GM12891 (cell line): Measurements from ENCODE around the gene RYR3.

Source experiments
- DNase-seq: peaks from one replicate; pipeline ENCODE4 v3.0.0; 2011; ENCODE audit warnings: low spot score; ENCODE audit not compliant: insufficient read length
- FAIRE-seq: peaks from 2 replicates; lab custom pipeline; 2011; peaks lifted over from hg19 to GRCh38; lab: Jason Lieb, UNC
- PAX5 ChIP-seq: IDR thresholded peaks from 2 replicates; pipeline ENCODE4 v1.6.1; 2011; ENCODE audit warnings: low read length, moderate library complexity, mild to moderate bottlenecking; ENCODE audit not compliant: insufficient read depth, severe bottlenecking
- POLR2A ChIP-seq: IDR thresholded peaks from 2 replicates; pipeline ENCODE4 v1.6.1; 2011; ENCODE audit warnings: low read depth, low read length, control low read depth
- POLR2AphosphoS5 ChIP-seq: IDR thresholded peaks from 2 replicates; pipeline ENCODE4 v1.6.1; 2011; ENCODE audit warnings: low read depth, low read length, control low read depth
- POU2F2 ChIP-seq: IDR thresholded peaks from 2 replicates; pipeline ENCODE4 v1.6.1; 2011; ENCODE audit warnings: low read depth, mild to moderate bottlenecking, control low read depth, low read length, moderate library complexity
- SPI1 ChIP-seq: IDR thresholded peaks from 2 replicates; pipeline ENCODE4 v1.6.1; 2011; ENCODE audit warnings: low read depth, low read length, control low read depth
- TAF1 ChIP-seq: IDR thresholded peaks from 2 replicates; pipeline ENCODE4 v1.6.1; 2011; ENCODE audit warnings: low read depth, low read length, control low read depth

The RYR3 gene

GRCh38 chr15:33872416-33873106 is 561.8 kb downstream of the RYR3 start:
- DNase-seq, result no peak
- FAIRE-seq, result no peak
- TF ChIP-seq SPI1, result no peak
- no peak for TF ChIP-seq POU2F2

GRCh38 chr15:33874156-33874555 is 563.4 kb downstream of the RYR3 start:
- DNase-seq (no peak), FAIRE-seq (no peak)
- no peak for TF ChIP-seq PAX5
- no peak for TF ChIP-seq POU2F2
- no peak for TF ChIP-seq POLR2AphosphoS5
- no peak for TF ChIP-seq POLR2A
- no peak for TF ChIP-seq SPI1
- no peak for TF ChIP-seq TAF1

DNA sequence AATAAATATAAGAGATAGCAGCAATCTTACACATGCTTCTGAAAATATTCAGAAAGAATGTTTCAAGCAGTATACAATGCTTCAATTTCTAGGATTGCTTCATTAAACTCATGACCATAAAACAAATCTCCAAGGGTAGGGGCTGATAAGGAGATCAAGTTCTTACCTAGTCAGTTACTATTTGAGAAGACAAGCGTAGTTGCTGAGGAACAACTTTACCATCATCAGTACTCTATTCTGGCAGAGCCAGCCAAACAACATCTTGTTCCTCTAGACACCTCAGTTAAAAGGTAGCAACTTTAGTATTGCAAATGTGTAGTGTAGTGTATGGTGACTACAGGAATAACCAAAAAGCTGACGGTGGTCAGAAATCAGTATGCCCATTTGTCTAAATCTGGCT is 572.2 kb downstream of the RYR3 start:
- no peak for TF ChIP-seq SPI1
- TF ChIP-seq POLR2A, result no peak
- TF ChIP-seq POU2F2, result no peak
- no peak for TF ChIP-seq PAX5
- no peak for TF ChIP-seq POLR2AphosphoS5
- no peak for TF ChIP-seq TAF1
- FAIRE-seq, result no peak
- DNase-seq, result no peak

- no peak for FAIRE-seq
- DNase-seq, result no peak
Observed at GRCh38 chr15:33888176-33888575, 577.4 kb downstream of the RYR3 start.

GRCh38 chr15:33894193-33894592 is 583.4 kb downstream of the RYR3 start:
- TF ChIP-seq TAF1 (no peak), POU2F2 (no peak), PAX5 (no peak), POLR2A (no peak), SPI1 (no peak), POLR2AphosphoS5 (no peak)
- DNase-seq, result no peak
- FAIRE-seq, result no peak

More at GRCh38 chr15:33888176-33888575, 577.4 kb downstream of the RYR3 start:
- TF ChIP-seq POU2F2, result no peak
- TF ChIP-seq PAX5, result no peak
- TF ChIP-seq SPI1, result no peak
- no peak for TF ChIP-seq POLR2A
- no peak for TF ChIP-seq TAF1
- no peak for TF ChIP-seq POLR2AphosphoS5

- no peak for DNase-seq
- TF ChIP-seq PAX5 (no peak), POU2F2 (no peak)
- FAIRE-seq, result no peak
Observed at GRCh38 chr15:33902043-33902442, 591.3 kb downstream of the RYR3 start.

DNA sequence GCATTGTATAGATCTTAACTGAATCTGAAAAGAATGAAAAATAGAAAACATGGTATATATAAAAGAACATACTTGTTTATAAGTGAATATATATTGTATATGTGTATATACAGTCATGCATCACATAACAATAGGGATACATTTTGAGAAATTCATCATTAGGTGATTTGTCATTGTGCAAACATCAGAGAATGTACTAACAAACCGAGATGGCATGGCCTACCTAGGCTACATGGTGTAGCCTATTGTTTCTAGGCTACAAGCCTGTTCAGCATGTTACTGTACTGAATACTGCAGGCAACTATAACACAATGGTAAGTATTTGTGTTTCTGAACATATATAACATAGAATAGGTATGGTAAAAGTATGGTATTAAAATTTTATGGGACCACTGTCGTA is 592.9 kb downstream of the RYR3 start:
- TF ChIP-seq PAX5 (no peak), POLR2A (no peak), POLR2AphosphoS5 (no peak), TAF1 (no peak), SPI1 (no peak), POU2F2 (no peak)
- DNase-seq, result no peak
- no peak for FAIRE-seq

DNA sequence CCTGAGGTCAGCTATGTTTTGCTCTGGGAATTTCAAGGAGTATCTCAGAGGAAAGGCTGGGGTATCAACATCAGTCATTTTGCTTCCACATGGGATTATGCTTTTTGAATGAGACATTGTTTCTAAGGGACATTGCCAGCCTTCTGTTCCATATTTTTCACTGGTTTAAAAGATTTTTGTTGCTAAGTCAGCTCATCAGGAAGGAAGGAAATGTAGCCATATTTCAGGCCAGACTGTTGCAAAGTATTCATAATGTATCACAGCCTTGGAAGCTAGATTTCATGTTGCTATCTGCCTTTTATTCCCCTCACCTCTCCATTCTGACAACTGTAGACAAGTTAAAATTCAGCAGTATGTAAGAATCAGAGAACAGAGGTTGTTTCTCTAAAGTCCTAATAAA is 596.6 kb downstream of the RYR3 start:
- no peak for FAIRE-seq
- no peak for DNase-seq
- TF ChIP-seq PAX5, result no peak
- TF ChIP-seq SPI1, result no peak
- TF ChIP-seq POLR2AphosphoS5, result no peak
- TF ChIP-seq POU2F2, result no peak
- TF ChIP-seq POLR2A, result no peak
- TF ChIP-seq TAF1, result no peak

DNA sequence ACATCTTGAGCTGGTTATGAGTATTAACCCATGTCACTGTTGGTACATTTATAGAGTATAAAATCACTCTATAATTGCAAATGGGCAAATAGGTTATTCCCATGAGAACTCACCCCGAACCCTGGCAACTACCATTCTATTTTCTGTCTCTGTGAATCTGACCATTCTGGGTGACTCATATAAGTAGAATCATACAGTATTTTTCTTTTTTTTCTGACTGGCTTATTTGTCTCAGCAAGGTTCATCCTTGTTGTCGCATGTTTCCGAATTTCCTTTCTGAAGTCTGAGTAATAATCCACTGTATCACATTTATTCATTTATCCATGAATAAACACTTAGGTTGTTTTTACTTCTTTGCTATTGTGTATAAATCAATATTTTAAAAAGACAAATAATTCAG is 597.6 kb downstream of the RYR3 start:
- DNase-seq (no peak), FAIRE-seq (no peak)
- no peak for TF ChIP-seq SPI1
- TF ChIP-seq POU2F2, result no peak
- no peak for TF ChIP-seq POLR2AphosphoS5
- no peak for TF ChIP-seq TAF1
- no peak for TF ChIP-seq PAX5

DNA sequence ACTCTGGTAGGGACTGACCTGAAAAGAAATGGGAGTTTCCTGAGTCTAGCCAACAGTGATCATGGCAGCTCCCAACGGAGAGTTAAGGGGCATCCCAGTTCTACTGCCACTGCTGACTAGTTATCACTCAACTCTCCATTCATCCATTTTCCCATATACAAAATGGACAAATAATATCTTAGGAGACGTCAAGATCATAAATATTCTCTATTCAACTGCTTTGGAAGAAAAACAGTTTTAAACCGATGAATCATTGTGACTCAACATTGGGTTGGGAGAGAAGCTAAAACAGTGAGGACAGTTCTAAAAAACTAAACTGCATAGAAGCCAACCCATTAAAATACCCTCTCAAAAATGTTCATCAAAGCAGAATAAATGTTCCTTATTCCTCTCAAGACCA is 600.0 kb downstream of the RYR3 start:
- TF ChIP-seq TAF1 (no peak), PAX5 (no peak), SPI1 (no peak), POU2F2 (no peak), POLR2AphosphoS5 (no peak), POLR2A (no peak)
- DNase-seq, result no peak
- FAIRE-seq, result no peak

- DNase-seq, result no peak
- no peak for FAIRE-seq
- TF ChIP-seq POLR2AphosphoS5, result no peak
- TF ChIP-seq SPI1, result no peak
- no peak for TF ChIP-seq TAF1
- TF ChIP-seq PAX5, result no peak
- no peak for TF ChIP-seq POLR2A
- TF ChIP-seq POU2F2, result no peak
Observed at GRCh38 chr15:33912326-33912725, 601.6 kb downstream of the RYR3 start.
